Esophagus muscularis mucosa (tissue), 4 donors: ENCODE data around the gene DNA2. TPM values are rescaled to one million over a fixed set of nuclear protein-coding genes. Genes with fewer than 3 reads are reported as not detected.

Experiments used
- DNase-seq: peaks from one replicate; pipeline ENCODE4 v3.0.0-alpha.2; 2017; ENCODE audit errors: extremely low spot score
- H3K27ac ChIP-seq, 4 donors: fragments of 200-600 bp; sonication (generic); replicated peaks in 1 of 4; 1 replicate in 3 of 4; 2 replicates in 1 of 4; pipeline ENCODE4 v1.5.1; 2016 to 2019; ENCODE audit warnings: mild to moderate bottlenecking in 1 of 4
- H3K27me3 ChIP-seq, 4 donors: fragments of 200-600 bp; sonication (generic); one replicate each; pipeline versions ENCODE4 v1.5.1 to v1.6.0; 2016 to 2019
- H3K36me3 ChIP-seq, 4 donors: fragments of 200-600 bp; sonication (generic); one replicate each; pipeline ENCODE4 v1.5.1; 2016 to 2019
- H3K4me1 ChIP-seq, 4 donors: fragments of 200-600 bp; sonication (generic); one replicate each; pipeline ENCODE4 v1.5.1; 2016 to 2019
- H3K4me3 ChIP-seq, 4 donors: fragments of 200-600 bp; sonication (generic); 1 replicate in 2 of 4; 2 replicates in 2 of 4; pipeline ENCODE4 v1.5.1; 2016 to 2019; ENCODE audit warnings: mild to moderate bottlenecking in 4 of 4, moderate library complexity in 1 of 4
- H3K9me3 ChIP-seq, 4 donors: fragments of 200-600 bp; sonication (generic); 1 replicate in 3 of 4; 2 replicates in 1 of 4; pipeline ENCODE4 v1.5.1; 2016 to 2019
- EP300 ChIP-seq: sonication (generic); formaldehyde crosslinking; IDR thresholded peaks from one replicate; pipeline ENCODE4 v1.6.1; 2017; ENCODE audit warnings: antibody characterized with exemption
- POLR2A ChIP-seq: fragments of 450-650 bp; IDR thresholded peaks from one replicate; pipeline ENCODE4 v1.6.1; 2017; ENCODE audit warnings: antibody characterized with exemption, moderate library complexity, mild to moderate bottlenecking, low read depth
- POLR2AphosphoS5 ChIP-seq, 2 donors: sonication (generic); formaldehyde crosslinking; IDR thresholded peaks; one replicate each; pipeline ENCODE4 v1.6.1; 2017; ENCODE audit warnings: antibody characterized with exemption in 2 of 2
- WGBS: methylation state at CpG from one replicate; pipeline ENCODE4 v1.1.5; 2018; 5-methylcytosine and 5-hydroxymethylcytosine counted together
- intact Hi-C: fragments of 100-400 bp; cut with DNase I; formaldehyde crosslinking; loops from one replicate; pipeline ENCODE4 v1.15.1; 2023
- small RNA-seq, 3 donors: library from RNA; depleted of rRNA; stranded (forward); fragments of <200 nt; gene quantifications; one replicate each; pipeline ENCODE3, GENCODE V24; 2016
- total RNA-seq, 4 donors: library from RNA; depleted of rRNA; stranded (reverse); fragments of >200 nt; gene quantifications; one replicate each; pipeline versions ENCODE4 v1.1.0 to v1.2.1, GENCODE V29; 2016
- TF ChIP-seq, protein P1 (sequence below), 3 experiments: fragments of 200-600 bp in 2 of 3; fragments of 450-650 bp in 1 of 3; sonication (generic) in 2 of 3; IDR thresholded peaks; one replicate each; pipeline ENCODE4 v1.5.1; 2017 to 2019; ENCODE audit warnings: antibody characterized with exemption in 3 of 3, mild to moderate bottlenecking in 2 of 3, moderate library complexity in 1 of 3

DNA2 gene
- total RNA-seq, 4 donors from 2014 or later: 2.0 to 2.9 (median 2.6) TPM

DNA sequence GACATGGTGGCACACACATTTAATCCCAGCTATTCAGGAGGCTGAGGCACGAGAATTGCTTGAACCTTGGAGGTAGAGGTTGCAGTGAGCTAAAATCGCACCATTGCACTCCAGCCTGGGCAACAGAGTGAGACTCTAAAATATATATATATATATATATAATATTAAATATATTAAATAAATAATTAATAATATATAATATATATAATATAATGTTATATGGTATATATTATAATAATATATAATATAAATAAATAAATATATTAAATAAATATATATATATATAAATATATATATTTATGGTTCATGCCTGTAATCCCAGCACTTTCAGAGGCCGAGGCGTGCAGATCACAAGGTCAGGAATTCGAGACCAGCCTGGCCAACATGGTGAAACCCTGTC lies 105.2 kb downstream of the DNA2 start:
- intact Hi-C loops: no loop called here
- H3K4me1 ChIP-seq: no peaks in the 10 kb centered on the region
- H3K27ac ChIP-seq: no peak overlapping the region
- no peak for TF ChIP-seq EP300
- TF ChIP-seq, protein P1, sequence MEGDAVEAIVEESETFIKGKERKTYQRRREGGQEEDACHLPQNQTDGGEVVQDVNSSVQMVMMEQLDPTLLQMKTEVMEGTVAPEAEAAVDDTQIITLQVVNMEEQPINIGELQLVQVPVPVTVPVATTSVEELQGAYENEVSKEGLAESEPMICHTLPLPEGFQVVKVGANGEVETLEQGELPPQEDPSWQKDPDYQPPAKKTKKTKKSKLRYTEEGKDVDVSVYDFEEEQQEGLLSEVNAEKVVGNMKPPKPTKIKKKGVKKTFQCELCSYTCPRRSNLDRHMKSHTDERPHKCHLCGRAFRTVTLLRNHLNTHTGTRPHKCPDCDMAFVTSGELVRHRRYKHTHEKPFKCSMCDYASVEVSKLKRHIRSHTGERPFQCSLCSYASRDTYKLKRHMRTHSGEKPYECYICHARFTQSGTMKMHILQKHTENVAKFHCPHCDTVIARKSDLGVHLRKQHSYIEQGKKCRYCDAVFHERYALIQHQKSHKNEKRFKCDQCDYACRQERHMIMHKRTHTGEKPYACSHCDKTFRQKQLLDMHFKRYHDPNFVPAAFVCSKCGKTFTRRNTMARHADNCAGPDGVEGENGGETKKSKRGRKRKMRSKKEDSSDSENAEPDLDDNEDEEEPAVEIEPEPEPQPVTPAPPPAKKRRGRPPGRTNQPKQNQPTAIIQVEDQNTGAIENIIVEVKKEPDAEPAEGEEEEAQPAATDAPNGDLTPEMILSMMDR (IDR thresholded peaks at IDR 0.05): no peak
- TF ChIP-seq POLR2A: no peak
- TF ChIP-seq POLR2AphosphoS5 (IDR thresholded peaks at IDR 0.05): no peak
- DNase-seq: no peak
- WGBS: 95% methylated on average over 5 of the region's 5 CpGs
- H3K9me3 ChIP-seq: peaks cover 0 to 4% (median 0%) of the 10 kb centered on the region in 4 donors
- H3K4me3 ChIP-seq: no peak overlapping the region
- H3K36me3 ChIP-seq: peaks cover 28 to 95% (median 55%) of the 10 kb centered on the region in 4 donors
- no peaks in the 10 kb centered on the region for H3K27me3 ChIP-seq

DNA sequence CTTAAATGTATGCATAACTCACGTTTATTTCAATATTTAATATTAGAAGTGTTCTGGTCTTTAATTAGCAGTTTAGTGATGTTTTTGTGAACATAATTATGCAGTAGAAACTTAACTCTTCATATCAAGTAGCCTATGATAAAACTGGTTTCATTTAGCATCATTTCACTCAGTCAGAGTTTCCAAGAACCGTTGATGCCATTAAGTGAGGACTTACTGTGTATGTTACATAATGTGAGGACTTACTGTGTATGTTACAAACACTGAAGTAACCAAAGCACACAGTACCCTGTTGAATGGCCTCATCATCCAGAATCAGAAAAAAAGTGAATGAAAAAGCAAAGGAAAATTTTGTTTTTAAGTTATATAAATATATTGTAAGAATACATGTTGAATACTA lies 106.2 kb downstream of the DNA2 start:
- Histone ChIP-seq H3K27me3 (no peaks in the 10 kb centered on the region), H3K4me1 (no peaks in the 10 kb centered on the region), H3K4me3 (no peak overlapping the region), H3K9me3 (no peaks in the 10 kb centered on the region), H3K27ac (no peak overlapping the region), H3K36me3 (peaks cover 23 to 95% (median 58%) of the 10 kb centered on the region in 4 donors)
- no peak for TF ChIP-seq POLR2AphosphoS5 (IDR thresholded peaks at IDR 0.05)
- no peak for TF ChIP-seq POLR2A
- TF ChIP-seq EP300: no peak
- TF ChIP-seq, protein P1 (IDR thresholded peaks at IDR 0.05): no peak
- WGBS: 79% methylated on average over 2 of the region's 2 CpGs
- DNase-seq: no peak
- intact Hi-C loops: no loop called here

DNA sequence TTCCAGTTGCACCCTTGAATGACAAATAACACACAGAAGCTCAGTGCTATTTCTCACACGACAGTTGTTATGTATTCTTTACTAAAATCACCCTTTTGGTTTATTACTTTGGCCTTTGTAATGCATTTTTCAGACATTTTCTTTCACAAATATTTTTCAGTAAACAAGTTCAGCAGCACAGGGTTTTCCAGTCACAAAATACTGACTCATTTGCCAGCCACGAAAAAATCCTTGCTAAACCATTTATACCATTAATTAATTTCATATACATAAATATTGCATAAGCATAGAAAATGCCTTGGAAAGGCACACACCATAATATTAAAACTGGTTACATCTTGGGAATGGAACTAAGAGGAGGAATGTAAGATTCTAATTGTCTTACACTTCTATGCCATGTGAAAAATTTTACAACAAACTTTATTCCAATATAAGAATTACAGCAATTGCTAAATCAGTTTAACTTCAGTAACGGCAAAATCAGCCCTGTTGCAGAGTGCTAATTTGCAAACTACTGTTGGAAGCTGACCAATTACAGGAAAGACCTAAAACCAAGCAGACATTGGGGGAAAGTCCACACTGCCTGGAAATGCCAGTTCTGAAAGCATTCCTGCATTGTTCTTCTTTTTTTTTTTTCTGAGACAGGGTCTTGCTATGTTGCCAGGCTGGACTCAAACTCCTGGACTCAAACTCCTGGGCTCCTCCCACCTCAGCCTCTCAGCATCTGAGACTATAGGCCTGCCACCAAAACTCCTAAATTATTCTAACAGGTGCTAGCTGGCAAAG lies 107.5 kb downstream of the DNA2 start:
- intact Hi-C loops: no loop called here
- no peak for DNase-seq
- H3K36me3 ChIP-seq: peaks cover 23 to 93% (median 57%) of the 10 kb centered on the region in 4 donors
- no peaks in the 10 kb centered on the region for H3K9me3 ChIP-seq
- WGBS: 86% methylated on average over 3 of the region's 3 CpGs
- no peak overlapping the region for H3K4me3 ChIP-seq
- no peak overlapping the region for H3K27ac ChIP-seq
- H3K27me3 ChIP-seq: no peaks in the 10 kb centered on the region
- no peaks in the 10 kb centered on the region for H3K4me1 ChIP-seq
- TF ChIP-seq POLR2A (no peak), EP300 (no peak), POLR2AphosphoS5 (IDR thresholded peaks at IDR 0.05) (no peak)
- TF ChIP-seq, protein P1 (IDR thresholded peaks at IDR 0.05): no peak

Small RNA genes lying within 50 kb of the gene (small RNA-seq; reads per million reads assigned to genes)
- gene RF00019: 0 reads per million in 3 donors
- gene RNA5SP319: 0 reads per million in 3 donors

Other genes starting within 250 kb of the DNA2 start
- gene ATOH7, start 239.9 kb downstream of the DNA2 start, total RNA-seq: not detected
- 10 to 100 TPM; 41.3 to 81.8 (median 61.7) TPM for gene HNRNPH3, start 139.9 kb downstream of the DNA2 start, total RNA-seq
- 1 to 10 TPM; 6.6 to 9.1 (median 7.4) TPM for gene PBLD, start 139.0 kb downstream of the DNA2 start, total RNA-seq
- 10 to 100 TPM; 14.8 to 26.2 (median 17.8) TPM for gene RUFY2, start 64.7 kb downstream of the DNA2 start, total RNA-seq
- 10 to 100 TPM; 11.0 to 20.3 (median 14.8) TPM for gene SLC25A16, start 55.5 kb upstream of the DNA2 start, total RNA-seq
- gene TET1, start 88.4 kb upstream of the DNA2 start, total RNA-seq: 1 to 10 TPM; 6.9 to 9.6 (median 8.8) TPM
- 10 to 100 TPM; 28.5 to 44.4 (median 35.5) TPM for gene CCAR1, start 249.3 kb upstream of the DNA2 start, total RNA-seq